Hematopoietic multipotent progenitor cell treated with erythropoietin and hydrocortisone succinate and interleukin-3 and kit ligand, for 17 days (in vitro differentiated cells): Measurements from ENCODE around the gene CCL22.
A peak's percentile ranks its signal among the peaks of the same experiment; 100 is the strongest.

Experiments
- DNase-seq: peaks from one replicate; pipeline ENCODE4 v3.0.0-alpha.2; 2015; ENCODE audit warnings: low spot score

Gene CCL22

DNA sequence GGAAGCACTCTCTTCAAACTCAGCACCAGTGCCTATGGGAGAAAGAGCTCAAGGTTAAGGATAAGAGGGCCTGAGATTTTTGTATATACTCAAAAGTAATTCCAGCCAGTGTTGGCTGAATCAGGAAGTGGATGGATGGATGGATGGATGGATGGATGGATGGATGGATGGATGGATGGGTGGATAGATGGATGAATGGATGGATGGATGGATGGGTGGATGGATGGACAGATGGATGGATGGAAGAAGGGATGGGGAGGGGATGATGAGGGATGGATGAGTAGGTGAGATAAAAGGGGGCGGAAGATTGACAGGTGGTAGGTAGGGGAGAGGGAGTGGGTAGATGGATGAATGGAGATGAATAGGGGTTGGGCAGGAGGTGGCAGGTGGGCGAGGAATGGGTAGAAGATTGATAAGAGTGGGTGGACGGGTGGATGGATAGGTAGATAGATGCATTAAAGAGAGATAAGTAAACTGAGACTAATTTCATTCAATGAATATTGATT, 17.8 kb downstream of the CCL22 start:
- no peak for DNase-seq

GRCh38 chr16:57377080-57377841, 18.7 kb downstream of the CCL22 start:
- no peak for DNase-seq

DNA sequence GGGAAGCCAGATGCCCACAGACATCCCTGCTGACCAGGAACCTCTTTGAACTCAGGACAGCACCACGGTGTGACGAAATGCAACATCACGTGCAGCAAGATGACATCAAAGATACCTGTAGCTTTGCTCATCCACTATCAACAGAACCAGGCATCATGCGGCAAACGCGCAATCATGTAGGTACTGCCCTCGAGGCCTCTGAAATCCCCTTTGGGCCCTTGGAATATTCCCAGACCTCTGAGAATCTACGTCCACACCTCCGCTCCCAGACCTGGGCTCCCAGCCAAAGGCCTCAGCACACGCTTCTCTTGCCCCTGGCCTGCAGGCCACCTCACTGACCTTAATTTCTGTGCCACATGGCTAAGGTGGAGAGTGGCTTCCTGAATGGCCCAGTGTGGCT, 21.0 kb downstream of the CCL22 start:
- DNase-seq, result no peak

DNA sequence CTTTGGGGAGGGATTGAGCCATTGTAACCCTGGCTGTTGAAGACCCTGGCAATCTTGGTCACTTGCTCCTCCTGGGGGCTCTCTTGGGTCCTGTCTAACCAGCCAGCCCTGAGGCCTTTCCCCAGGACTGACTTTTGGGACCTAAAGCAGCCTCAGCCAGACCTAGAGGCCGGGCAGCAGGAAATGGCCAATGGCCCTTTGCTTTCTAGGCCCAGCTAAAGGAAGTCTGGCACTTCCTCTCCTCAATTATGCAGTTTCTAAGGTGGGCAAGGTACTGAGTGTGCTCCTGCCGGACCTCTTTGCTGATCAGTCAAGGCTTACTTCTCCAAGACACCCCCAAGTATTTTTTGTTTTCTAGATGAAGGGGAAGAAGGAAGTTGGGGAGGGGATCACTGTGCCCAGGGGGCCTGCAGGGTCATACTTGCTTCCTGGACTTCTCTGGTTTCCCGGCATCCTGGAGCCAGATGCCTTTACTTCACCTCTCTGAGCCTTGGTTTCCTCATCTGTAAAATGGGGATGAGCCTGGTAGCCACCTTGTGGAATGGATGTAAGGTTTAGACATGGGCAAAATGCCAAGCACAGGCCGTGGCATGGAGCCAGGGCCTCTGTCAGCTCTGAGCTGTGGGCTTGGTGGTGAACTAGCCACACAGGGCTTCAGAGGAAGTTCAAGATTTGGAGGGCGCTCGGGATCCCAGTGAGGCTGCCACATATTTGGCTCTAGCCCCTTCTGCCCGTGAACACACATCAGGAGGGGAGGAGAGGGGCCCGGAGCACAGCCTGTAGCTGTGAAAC, 22.3 kb downstream of the CCL22 start:
- DNase-seq, result peak; percentile 24

DNA sequence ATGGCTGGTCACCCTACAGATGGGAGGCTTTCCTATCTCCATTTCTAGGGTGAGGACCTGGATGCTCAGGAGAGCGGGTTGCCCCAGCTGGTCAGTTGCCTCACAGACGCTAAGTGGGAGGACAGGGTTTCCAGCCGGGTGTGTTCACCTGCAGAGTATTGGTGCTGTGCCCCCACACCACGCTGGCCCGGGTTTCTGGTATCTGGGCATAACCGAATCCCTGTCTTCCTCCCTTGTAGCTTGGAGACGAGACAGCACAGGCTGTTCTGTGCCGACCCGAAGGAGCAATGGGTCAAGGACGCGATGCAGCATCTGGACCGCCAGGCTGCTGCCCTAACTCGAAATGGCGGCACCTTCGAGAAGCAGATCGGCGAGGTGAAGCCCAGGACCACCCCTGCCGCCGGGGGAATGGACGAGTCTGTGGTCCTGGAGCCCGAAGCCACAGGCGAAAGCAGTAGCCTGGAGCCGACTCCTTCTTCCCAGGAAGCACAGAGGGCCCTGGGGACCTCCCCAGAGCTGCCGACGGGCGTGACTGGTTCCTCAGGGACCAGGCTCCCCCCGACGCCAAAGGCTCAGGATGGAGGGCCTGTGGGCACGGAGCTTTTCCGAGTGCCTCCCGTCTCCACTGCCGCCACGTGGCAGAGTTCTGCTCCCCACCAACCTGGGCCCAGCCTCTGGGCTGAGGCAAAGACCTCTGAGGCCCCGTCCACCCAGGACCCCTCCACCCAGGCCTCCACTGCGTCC, 23.4 kb downstream of the CCL22 start:
- DNase-seq, result no peak

GRCh38 chr16:57382535-57383275, 24.1 kb downstream of the CCL22 start:
- no peak for DNase-seq

DNA sequence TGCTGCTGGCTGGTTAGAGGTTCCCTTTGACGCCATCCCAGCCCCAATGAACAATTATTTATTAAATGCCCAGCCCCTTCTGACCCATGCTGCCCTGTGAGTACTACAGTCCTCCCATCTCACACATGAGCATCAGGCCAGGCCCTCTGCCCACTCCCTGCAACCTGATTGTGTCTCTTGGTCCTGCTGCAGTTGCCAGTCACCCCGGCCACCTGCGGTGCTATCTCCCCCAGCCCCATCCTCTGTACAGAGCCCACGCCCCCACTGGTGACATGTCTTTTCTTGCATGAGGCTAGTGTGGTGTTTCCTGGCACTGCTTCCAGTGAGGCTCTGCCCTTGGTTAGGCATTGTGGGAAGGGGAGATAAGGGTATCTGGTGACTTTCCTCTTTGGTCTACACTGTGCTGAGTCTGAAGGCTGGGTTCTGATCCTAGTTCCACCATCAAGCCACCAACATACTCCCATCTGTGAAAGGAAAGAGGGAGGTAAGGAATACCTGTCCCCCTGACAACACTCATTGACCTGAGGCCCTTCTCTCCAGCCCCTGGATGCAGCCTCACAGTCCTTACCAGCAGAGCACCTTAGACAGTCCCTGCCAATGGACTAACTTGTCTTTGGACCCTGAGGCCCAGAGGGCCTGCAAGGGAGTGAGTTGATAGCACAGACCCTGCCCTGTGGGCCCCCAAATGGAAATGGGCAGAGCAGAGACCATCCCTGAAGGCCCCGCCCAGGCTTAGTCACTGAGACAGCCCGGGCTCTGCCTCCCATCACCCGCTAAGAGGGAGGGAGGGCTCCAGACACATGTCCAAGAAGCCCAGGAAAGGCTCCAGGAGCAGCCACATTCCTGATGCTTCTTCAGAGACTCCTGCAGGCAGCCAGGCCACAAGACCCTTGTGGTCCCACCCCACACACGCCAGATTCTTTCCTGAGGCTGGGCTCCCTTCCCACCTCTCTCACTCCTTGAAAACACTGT, 25.0 kb downstream of the CCL22 start:
- DNase-seq, result no peak

DNA sequence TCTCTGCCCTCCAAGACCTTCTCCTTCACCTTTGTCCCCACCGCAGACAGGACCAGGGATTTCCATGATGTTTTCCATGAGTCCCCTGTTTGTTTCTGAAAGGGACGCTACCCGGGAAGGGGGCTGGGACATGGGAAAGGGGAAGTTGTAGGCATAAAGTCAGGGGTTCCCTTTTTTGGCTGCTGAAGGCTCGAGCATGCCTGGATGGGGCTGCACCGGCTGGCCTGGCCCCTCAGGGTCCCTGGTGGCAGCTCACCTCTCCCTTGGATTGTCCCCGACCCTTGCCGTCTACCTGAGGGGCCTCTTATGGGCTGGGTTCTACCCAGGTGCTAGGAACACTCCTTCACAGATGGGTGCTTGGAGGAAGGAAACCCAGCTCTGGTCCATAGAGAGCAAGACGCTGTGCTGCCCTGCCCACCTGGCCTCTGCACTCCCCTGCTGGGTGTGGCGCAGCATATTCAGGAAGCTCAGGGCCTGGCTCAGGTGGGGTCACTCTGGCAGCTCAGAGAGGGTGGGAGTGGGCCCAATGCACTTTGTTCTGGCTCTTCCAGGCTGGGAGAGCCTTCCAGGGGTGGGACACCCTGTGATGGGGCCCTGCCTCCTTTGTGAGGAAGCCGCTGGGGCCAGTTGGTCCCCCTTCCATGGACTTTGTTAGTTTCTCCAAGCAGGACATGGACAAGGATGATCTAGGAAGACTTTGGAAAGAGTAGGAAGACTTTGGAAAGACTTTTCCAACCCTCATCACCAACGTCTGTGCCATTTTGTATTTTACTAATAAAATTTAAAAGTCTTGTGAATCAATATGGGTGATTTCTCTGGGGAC, 25.9 kb downstream of the CCL22 start:
- no peak for DNase-seq

DNA sequence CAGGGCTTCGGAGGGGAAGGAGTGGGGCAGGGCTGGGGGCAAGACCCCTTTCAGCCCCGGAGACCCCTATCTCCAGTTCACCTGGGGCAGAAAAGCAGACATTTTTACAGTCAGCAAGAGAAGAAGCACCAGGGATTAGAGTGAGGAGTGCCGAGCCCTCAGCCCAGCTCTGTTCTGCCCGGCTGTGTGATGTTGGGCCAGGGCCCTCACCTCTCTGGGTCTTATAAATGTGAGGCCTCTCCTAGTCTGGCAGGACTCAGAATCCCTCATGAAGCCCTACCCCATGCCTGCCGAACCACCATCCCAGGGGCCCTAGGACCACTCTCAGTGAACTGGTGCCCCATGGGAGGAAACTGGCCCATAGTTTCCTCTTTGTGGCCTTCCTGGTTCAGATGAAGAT, 26.5 kb downstream of the CCL22 start:
- no peak for DNase-seq

- no peak for DNase-seq
These were observed 27.9 kb downstream of the CCL22 start for GRCh38 chr16:57386381-57386951.

- no peak for DNase-seq
These were observed 29.2 kb downstream of the CCL22 start for GRCh38 chr16:57387598-57388354.

DNA sequence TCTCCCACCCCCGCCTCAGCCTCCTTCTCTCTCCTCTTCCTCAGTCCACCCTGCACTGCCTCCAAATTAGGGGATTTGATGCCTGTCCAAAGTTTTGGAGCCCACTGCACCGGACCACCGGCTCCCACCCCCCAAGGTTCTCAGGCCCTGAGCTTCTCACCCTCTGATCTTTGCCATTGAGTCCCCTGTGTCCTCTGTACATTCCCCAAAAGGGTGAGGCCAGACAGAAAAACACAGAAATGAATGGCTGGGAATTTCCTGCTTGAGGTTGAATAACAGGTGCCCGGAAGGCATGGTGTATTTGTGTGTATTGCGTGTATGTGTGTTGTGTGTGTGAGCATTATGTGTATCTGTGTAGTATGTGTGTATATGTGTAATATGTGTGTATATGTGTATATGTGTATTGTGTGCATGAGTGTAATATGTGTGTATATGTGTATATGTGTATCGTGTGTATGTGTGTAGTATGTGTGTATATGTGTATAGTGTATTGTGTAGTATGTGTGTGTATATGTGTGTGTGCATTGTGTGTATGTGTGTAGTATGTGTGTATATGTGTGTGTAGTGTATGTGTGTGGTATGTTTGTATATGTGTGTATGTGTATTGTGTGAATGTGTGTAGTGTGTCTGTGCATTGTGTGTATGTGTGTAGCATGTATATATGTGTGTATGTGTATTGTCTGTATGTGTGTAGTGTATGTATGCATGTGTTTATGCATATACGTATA, 29.9 kb downstream of the CCL22 start:
- no peak for DNase-seq

- DNase-seq, result no peak
These were observed 30.5 kb downstream of the CCL22 start for GRCh38 chr16:57389087-57389468.

DNA sequence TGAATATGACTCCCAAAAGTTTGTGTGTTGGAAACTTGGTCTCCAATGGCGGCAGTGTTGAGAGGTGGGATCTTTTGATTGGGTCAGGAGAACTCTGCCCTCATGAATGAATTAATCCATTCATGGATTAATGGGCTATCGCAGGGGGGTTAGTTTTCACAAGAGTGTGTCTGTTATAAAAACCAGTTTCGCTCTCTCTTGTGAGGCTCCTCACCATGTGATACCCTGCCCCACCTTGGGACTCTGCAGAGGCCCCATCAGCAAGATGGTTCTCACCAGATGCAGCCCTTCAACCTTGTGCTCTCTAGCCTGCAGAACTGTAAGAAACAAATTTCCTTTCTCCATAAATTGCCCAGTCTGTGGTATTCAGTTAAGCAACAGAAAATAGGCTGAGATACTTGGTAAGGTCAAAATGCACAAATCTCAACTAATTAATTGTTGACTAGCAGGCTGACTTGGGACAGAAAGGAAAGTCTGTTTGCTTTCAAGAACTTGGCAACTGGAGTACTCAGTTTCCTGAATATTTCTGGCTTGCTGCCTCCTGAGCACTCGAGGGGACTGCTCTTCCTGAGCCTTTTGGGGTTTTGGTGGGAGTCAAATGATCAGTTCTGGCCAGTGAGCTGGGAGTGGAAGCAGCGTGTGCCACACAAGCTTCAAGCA, 32.2 kb downstream of the CCL22 start:
- DNase-seq, result no peak

- DNase-seq, result no peak
These were observed 32.7 kb downstream of the CCL22 start for GRCh38 chr16:57391300-57391699.

DNA sequence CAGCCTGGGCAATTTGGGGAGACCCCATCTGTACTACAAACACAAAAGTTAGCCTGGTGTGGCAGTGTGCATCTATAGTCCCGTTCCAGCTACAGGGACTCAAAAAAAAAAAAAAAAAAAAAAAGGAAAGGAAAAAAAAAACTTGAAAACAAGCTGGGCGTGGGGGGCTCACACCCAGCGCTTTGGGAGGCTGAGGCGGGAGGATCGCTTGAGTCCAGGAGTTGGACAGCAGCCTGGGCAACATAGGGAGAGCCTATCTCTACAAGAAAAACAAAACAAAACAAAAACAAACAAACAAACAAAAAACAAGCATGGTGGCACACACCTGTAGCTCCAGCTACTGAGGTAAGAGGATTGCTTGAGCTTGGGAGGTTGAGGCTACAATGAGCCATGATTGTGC, 33.1 kb downstream of the CCL22 start:
- DNase-seq, result no peak

- no peak for DNase-seq
These were observed 34.1 kb downstream of the CCL22 start for GRCh38 chr16:57392694-57393093.

- no peak for DNase-seq
These were observed 35.9 kb downstream of the CCL22 start for GRCh38 chr16:57394444-57394843.
